Esophagus squamous epithelium (tissue), 5 donors: ENCODE data around the gene FTSJ3. TPM values are rescaled to one million over a fixed set of nuclear protein-coding genes. Genes with fewer than 3 reads are reported as not detected.

Experiments used
- DNase-seq: peaks from one replicate; lab custom pipeline; 2025; lab: John Stamatoyannopoulos, UW
- H3K27ac ChIP-seq, 4 donors: fragments of 200-600 bp; sonication (generic); one replicate each; pipeline ENCODE4 v1.5.1; 2016 to 2019; ENCODE audit warnings: mild to moderate bottlenecking in 1 of 4
- H3K27me3 ChIP-seq, 4 donors: fragments of 200-600 bp; sonication (generic); 1 replicate in 3 of 4; 2 replicates in 1 of 4; pipeline versions ENCODE4 v1.5.1 to v1.6.0; 2017 to 2021; ENCODE audit warnings: antibody characterized with exemption in 1 of 4
- H3K36me3 ChIP-seq, 3 donors: fragments of 200-600 bp; sonication (generic); one replicate each; pipeline ENCODE4 v1.5.1; 2016 to 2019
- H3K4me1 ChIP-seq, 3 donors: fragments of 200-600 bp; sonication (generic); one replicate each; pipeline ENCODE4 v1.5.1; 2017 to 2019
- H3K4me3 ChIP-seq, 4 donors: fragments of 200-600 bp; sonication (generic); 1 replicate in 3 of 4; 2 replicates in 1 of 4; pipeline ENCODE4 v1.5.1; 2016 to 2019; ENCODE audit warnings: mild to moderate bottlenecking in 2 of 4, moderate library complexity in 1 of 4
- H3K9me3 ChIP-seq, 3 donors: fragments of 200-600 bp; sonication (generic); one replicate each; pipeline ENCODE4 v1.5.1; 2016 to 2019
- CTCF ChIP-seq, 6 experiments: fragments of 450-650 bp in 4 of 6; fragments of 200-600 bp in 2 of 6; sonication (generic) in 2 of 6; IDR thresholded peaks; one replicate each; pipeline ENCODE4 v1.5.1; 2016 to 2019; ENCODE audit warnings: antibody characterized with exemption in 6 of 6, mild to moderate bottlenecking in 4 of 6, moderate library complexity in 4 of 6
- POLR2A ChIP-seq, 4 donors: fragments of 450-650 bp; IDR thresholded peaks; one replicate each; pipeline ENCODE4 v1.6.1; 2017; ENCODE audit warnings: antibody characterized with exemption in 4 of 4, mild to moderate bottlenecking in 4 of 4, moderate library complexity in 3 of 4
- WGBS, 2 donors: methylation state at CpG; one replicate each; pipeline ENCODE4 v1.1.5; 2018; 5-methylcytosine and 5-hydroxymethylcytosine counted together
- intact Hi-C: fragments of 100-400 bp; cut with DNase I; formaldehyde crosslinking; loops from one replicate; pipeline ENCODE4 v1.15.0; 2022
- total RNA-seq, 4 donors: library from RNA; depleted of rRNA; stranded (reverse); fragments of >200 nt; gene quantifications; one replicate each; pipeline ENCODE4 v1.1.0, GENCODE V29; 2016
- donor health status: DM: yes; HTN: yes; CAD: no.

Gene FTSJ3
- total RNA-seq, 4 donors from 2014 or later: 19.8 to 52.3 (median 29.0) TPM

GRCh38 chr17:63842540-63843386, 15.3 kb upstream of the FTSJ3 start, which contains the start of gene SMARCD2:
TSS of gene SMARCD2 (minus strand) at chr17:63842685. CDS start at chr17:63842674, 11 bp downstream.
- WGBS, 2 donors: 0% methylated on average over 6 to 12 of the region's 92 CpGs
- DNase-seq: peak; percentile 88
- H3K4me1 ChIP-seq: peaks cover 35 to 50% (median 38%) of the 10 kb centered on the region in 3 donors

GRCh38 chr17:63842173-63842539, 14.7 kb upstream of the FTSJ3 start:
- 1% methylated on average over 14 to 16 of the region's 36 CpGs for WGBS, 2 donors
- H3K27me3 ChIP-seq: no peaks in the 10 kb centered on the region
- DNase-seq: peak; percentile 44
- peak overlapping the region; percentile 77 to 95 (median 92) for H3K4me3 ChIP-seq
- peaks cover 0 to 6% (median 5%) of the 10 kb centered on the region in 3 donors for H3K36me3 ChIP-seq
- H3K27ac ChIP-seq: peak overlapping the region; percentile 92 to 97 (median 96)
- H3K4me1 ChIP-seq: peaks cover 41 to 56% (median 43%) of the 10 kb centered on the region in 3 donors
- intact Hi-C loops: no loop called here
- TF ChIP-seq POLR2A (IDR thresholded peaks at IDR 0.05): no peak
- no peak for TF ChIP-seq CTCF (IDR thresholded peaks at IDR 0.05)
- no peaks in the 10 kb centered on the region for H3K9me3 ChIP-seq

More at GRCh38 chr17:63842540-63843386, 15.3 kb upstream of the FTSJ3 start, which contains the start of gene SMARCD2:
- Histone ChIP-seq H3K27ac (peak within 1 kb of the TSS; percentile 92 to 97 (median 96)), H3K4me3 (peak within 1 kb of the TSS; percentile 77 to 95 (median 92)), H3K36me3 (no peaks in the 10 kb centered on the region), H3K27me3 (no peaks in the 10 kb centered on the region), H3K9me3 (no peaks in the 10 kb centered on the region)
- intact Hi-C loops: no loop called here
- peak in 3 of 4 donors; percentile 49 to 91 (median 50) for TF ChIP-seq POLR2A (IDR thresholded peaks at IDR 0.05)
- peak in 2 of 6 experiments; percentile 14 to 48 for TF ChIP-seq CTCF (IDR thresholded peaks at IDR 0.05)

- DNase-seq: no peak
- 2 to 3% methylated on average over 16 to 20 of the region's 26 CpGs for WGBS, 2 donors
- intact Hi-C loops: no loop called here
- no peaks in the 10 kb centered on the region for H3K27me3 ChIP-seq
- TF ChIP-seq POLR2A (IDR thresholded peaks at IDR 0.05) (peak in 1 of 4 donors; percentile 15), CTCF (IDR thresholded peaks at IDR 0.05) (no peak)
- peaks cover 41 to 62% (median 43%) of the 10 kb centered on the region in 3 donors for H3K4me1 ChIP-seq
- peak overlapping the region; percentile 92 to 97 (median 96) for H3K27ac ChIP-seq
- no peaks in the 10 kb centered on the region for H3K9me3 ChIP-seq
- peak overlapping the region; percentile 77 to 95 (median 92) for H3K4me3 ChIP-seq
- H3K36me3 ChIP-seq: peaks cover 0 to 11% (median 11%) of the 10 kb centered on the region in 3 donors
Observed at GRCh38 chr17:63841350-63842172, 14.1 kb upstream of the FTSJ3 start.

GRCh38 chr17:63840591-63841349, 13.3 kb upstream of the FTSJ3 start:
- Histone ChIP-seq H3K27me3 (no peaks in the 10 kb centered on the region), H3K4me1 (peaks cover 41 to 68% (median 43%) of the 10 kb centered on the region in 3 donors)
- no peak for DNase-seq

More at GRCh38 chr17:63840591-63841349, 13.3 kb upstream of the FTSJ3 start:
- TF ChIP-seq POLR2A (IDR thresholded peaks at IDR 0.05) (no peak), CTCF (IDR thresholded peaks at IDR 0.05) (no peak)
- Histone ChIP-seq H3K4me3 (peak overlapping the region; percentile 77 to 95 (median 92)), H3K36me3 (peaks cover 0 to 19% (median 15%) of the 10 kb centered on the region in 3 donors), H3K9me3 (no peaks in the 10 kb centered on the region), H3K27ac (peak overlapping the region; percentile 92 to 97 (median 96))
- intact Hi-C loops: no loop called here
- 15 to 43% methylated on average over 2 of the region's 4 CpGs for WGBS, 2 donors
